HUES64 (cell line): ENCODE results near the gene PPFIA1.

Experiments
- H3K27ac ChIP-seq: 2 replicates; pipeline ENCODE4 v1.7.0; 2013; ENCODE audit warnings: low read depth, low read length, inconsistent platforms
- H3K27me3 ChIP-seq: 2 replicates; pipeline ENCODE4 v1.6.1; 2013; ENCODE audit warnings: mild to moderate bottlenecking, low read length; ENCODE audit not compliant: insufficient read depth
- H3K36me3 ChIP-seq: 2 replicates; pipeline ENCODE4 v1.6.1; 2013; ENCODE audit warnings: mild to moderate bottlenecking, low read length; ENCODE audit not compliant: insufficient read depth
- H3K4me1 ChIP-seq: 2 replicates; pipeline ENCODE4 v1.6.1; 2013; ENCODE audit warnings: mild to moderate bottlenecking, low read length, moderate library complexity; ENCODE audit not compliant: insufficient read depth
- H3K4me3 ChIP-seq: 2 replicates; pipeline ENCODE4 v1.5.1; 2013; ENCODE audit warnings: mild to moderate bottlenecking, low read length, moderate library complexity
- H3K9ac ChIP-seq: 2 replicates; pipeline ENCODE4 v1.6.1; 2013; ENCODE audit warnings: mild to moderate bottlenecking, low read depth, low read length
- H3K9me3 ChIP-seq: 2 replicates; pipeline ENCODE4 v1.6.1; 2013; ENCODE audit warnings: low read depth, low read length; ENCODE audit not compliant: insufficient read depth
- WGBS: fragments of 150-250, 120-280 bp; methylation state at CpG from one replicate; pipeline ENCODE4 v1.1.7; 2013; ENCODE audit warnings: missing lambda C conversion rate; 5-methylcytosine and 5-hydroxymethylcytosine counted together

PPFIA1 gene

GRCh38 chr11:70339066-70339465 is 68.6 kb downstream of the PPFIA1 start:
- no peak overlapping the region for H3K9ac ChIP-seq
- H3K9me3 ChIP-seq: no peaks in the 10 kb centered on the region
- H3K4me1 ChIP-seq: no peaks in the 10 kb centered on the region
- no peak overlapping the region for H3K27ac ChIP-seq
- no peak overlapping the region for H3K4me3 ChIP-seq
- H3K27me3 ChIP-seq: no peaks in the 10 kb centered on the region
- H3K36me3 ChIP-seq: peaks cover 91% of the 10 kb centered on the region
- WGBS: 94% methylated on average over 8 of the region's 8 CpGs

- H3K9me3 ChIP-seq: no peaks in the 10 kb centered on the region
- H3K27me3 ChIP-seq: no peaks in the 10 kb centered on the region
- no peak overlapping the region for H3K27ac ChIP-seq
- H3K36me3 ChIP-seq: peaks cover 87% of the 10 kb centered on the region
- no peak overlapping the region for H3K9ac ChIP-seq
- H3K4me3 ChIP-seq: no peak overlapping the region
- no peaks in the 10 kb centered on the region for H3K4me1 ChIP-seq
- WGBS: 88% methylated on average over 15 of the region's 15 CpGs
Measured at GRCh38 chr11:70341881-70342429, 71.5 kb downstream of the PPFIA1 start.

- Histone ChIP-seq H3K4me1 (no peaks in the 10 kb centered on the region), H3K27me3 (no peaks in the 10 kb centered on the region), H3K9ac (no peak overlapping the region), H3K27ac (no peak overlapping the region), H3K36me3 (peaks cover 86% of the 10 kb centered on the region), H3K4me3 (no peak overlapping the region), H3K9me3 (no peaks in the 10 kb centered on the region)
- 96% methylated on average over 11 of the region's 11 CpGs for WGBS
Measured at GRCh38 chr11:70343636-70344035, 73.1 kb downstream of the PPFIA1 start.

DNA sequence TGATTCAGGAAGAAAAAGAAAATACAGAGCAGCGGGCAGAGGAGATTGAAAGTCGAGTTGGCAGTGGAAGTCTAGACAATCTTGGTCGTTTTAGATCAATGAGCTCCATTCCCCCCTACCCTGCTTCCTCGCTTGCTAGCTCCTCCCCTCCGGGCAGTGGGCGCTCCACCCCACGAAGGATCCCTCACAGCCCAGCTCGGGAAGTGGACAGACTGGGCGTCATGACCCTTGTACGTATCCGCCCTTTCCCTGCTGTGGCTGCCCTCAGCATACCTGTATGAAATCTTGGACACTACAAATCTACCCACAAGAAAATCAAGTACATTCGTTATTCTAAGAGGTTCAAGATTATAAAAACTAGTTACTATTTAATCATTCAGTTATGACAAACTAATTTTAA is 77.7 kb downstream of the PPFIA1 start:
- Histone ChIP-seq H3K9ac (no peak overlapping the region), H3K36me3 (peaks cover 91% of the 10 kb centered on the region)
- 96% methylated on average over 11 of the region's 12 CpGs for WGBS

DNA sequence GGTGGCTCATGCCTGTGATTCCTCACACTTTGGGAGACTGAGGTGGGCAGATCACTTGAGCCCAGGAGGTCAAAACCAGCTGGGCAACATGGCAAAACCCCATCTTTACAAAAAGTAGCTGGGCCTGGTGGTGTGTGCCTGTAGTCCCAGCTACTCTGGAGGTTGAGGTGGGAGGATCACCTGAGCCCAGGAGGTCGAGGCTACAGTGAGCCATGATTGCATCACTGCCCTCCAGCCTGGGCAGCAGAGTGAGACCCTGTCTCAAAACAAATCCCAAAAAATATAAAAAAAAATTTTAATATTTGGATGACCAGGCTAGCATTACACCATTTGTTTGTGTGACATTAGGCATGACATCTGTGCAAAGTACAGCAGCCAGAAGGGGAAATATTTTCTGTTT is 78.1 kb downstream of the PPFIA1 start:
- no peaks in the 10 kb centered on the region for H3K27me3 ChIP-seq
- no peaks in the 10 kb centered on the region for H3K9me3 ChIP-seq
- no peak overlapping the region for H3K4me3 ChIP-seq
- H3K4me1 ChIP-seq: no peaks in the 10 kb centered on the region
- 70% methylated on average over 1 of the region's 1 CpG for WGBS
- no peak overlapping the region for H3K27ac ChIP-seq
- no peak overlapping the region for H3K9ac ChIP-seq
- peaks cover 91% of the 10 kb centered on the region for H3K36me3 ChIP-seq

More for the DNA sequence above, 77.7 kb downstream of the PPFIA1 start:
- H3K27ac ChIP-seq: no peak overlapping the region
- H3K27me3 ChIP-seq: no peaks in the 10 kb centered on the region
- H3K4me1 ChIP-seq: no peaks in the 10 kb centered on the region
- no peaks in the 10 kb centered on the region for H3K9me3 ChIP-seq
- no peak overlapping the region for H3K4me3 ChIP-seq

DNA sequence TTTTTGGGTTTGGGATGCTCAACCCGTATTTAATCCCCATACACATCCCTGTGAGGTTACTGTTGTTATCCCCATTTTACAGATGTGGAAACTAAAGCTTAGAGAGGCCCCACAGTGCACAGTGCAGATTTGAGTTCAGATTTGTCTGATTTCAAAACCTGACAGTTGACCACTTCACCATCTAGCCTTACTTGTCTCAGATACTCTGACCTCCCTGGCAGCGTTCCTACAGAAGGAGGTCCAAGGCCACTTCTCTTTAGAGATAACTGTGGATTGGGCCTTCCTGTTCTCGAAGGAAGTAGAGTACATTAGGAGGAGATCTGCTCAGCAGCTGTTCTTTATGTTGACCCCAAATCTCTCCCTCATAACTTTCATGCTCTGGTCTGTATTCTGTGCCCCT is 81.2 kb downstream of the PPFIA1 start:
- Histone ChIP-seq H3K36me3 (peaks cover 95% of the 10 kb centered on the region), H3K9me3 (no peaks in the 10 kb centered on the region), H3K27ac (no peak overlapping the region), H3K4me1 (no peaks in the 10 kb centered on the region), H3K27me3 (no peaks in the 10 kb centered on the region), H3K4me3 (no peak overlapping the region), H3K9ac (no peak overlapping the region)
- 98% methylated on average over 3 of the region's 3 CpGs for WGBS

GRCh38 chr11:70352100-70352499 is 81.6 kb downstream of the PPFIA1 start:
- 100% methylated on average over 1 of the region's 1 CpG for WGBS
- Histone ChIP-seq H3K27me3 (no peaks in the 10 kb centered on the region), H3K36me3 (peaks cover 95% of the 10 kb centered on the region), H3K4me3 (no peak overlapping the region), H3K9me3 (no peaks in the 10 kb centered on the region), H3K27ac (no peak overlapping the region), H3K9ac (no peak overlapping the region), H3K4me1 (no peaks in the 10 kb centered on the region)

GRCh38 chr11:70352601-70353000 is 82.1 kb downstream of the PPFIA1 start:
- Histone ChIP-seq H3K27ac (no peak overlapping the region), H3K9me3 (no peaks in the 10 kb centered on the region), H3K36me3 (peaks cover 92% of the 10 kb centered on the region), H3K4me1 (no peaks in the 10 kb centered on the region), H3K27me3 (no peaks in the 10 kb centered on the region), H3K9ac (no peak overlapping the region), H3K4me3 (no peak overlapping the region)
- 93% methylated on average over 19 of the region's 19 CpGs for WGBS

- Histone ChIP-seq H3K9me3 (no peaks in the 10 kb centered on the region), H3K36me3 (peaks cover 94% of the 10 kb centered on the region), H3K27me3 (no peaks in the 10 kb centered on the region), H3K27ac (no peak overlapping the region), H3K4me1 (no peaks in the 10 kb centered on the region), H3K4me3 (no peak overlapping the region), H3K9ac (no peak overlapping the region)
- WGBS: 100% methylated on average over 2 of the region's 2 CpGs
Measured at GRCh38 chr11:70353329-70353728, 82.8 kb downstream of the PPFIA1 start.

DNA sequence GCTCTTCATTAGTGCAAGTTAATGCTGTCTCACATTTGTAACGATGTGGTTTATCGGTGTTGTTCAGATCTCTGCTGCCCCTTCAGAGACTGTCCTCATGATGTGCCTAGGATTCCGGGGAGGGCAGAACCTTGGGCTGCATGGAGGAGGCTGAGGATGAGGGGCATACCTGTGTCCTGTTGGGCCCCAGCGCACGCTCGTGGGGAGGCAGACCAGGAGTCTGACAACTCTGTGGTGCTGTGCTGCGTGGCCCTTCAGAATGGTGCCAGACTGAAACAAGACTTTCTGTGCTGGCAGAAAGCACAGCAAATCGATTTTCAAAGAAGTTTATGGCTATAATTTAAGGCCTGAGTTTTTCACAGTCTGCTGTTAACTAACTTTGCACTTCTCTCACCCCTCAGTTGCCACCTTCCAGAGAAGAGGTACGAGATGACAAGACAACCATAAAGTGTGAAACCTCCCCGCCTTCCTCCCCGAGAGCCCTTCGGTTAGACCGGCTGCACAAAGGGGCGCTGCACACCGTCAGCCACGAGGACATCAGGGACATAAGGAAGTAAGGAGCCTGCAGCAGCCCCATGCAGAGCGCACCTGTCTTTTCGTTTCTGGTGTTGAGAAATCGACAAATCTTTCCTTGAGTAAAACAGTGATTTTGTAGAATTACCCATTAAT is 83.5 kb downstream of the PPFIA1 start:
- no peak overlapping the region for H3K27ac ChIP-seq
- 96% methylated on average over 19 of the region's 19 CpGs for WGBS
- H3K27me3 ChIP-seq: no peaks in the 10 kb centered on the region
- peaks cover 94% of the 10 kb centered on the region for H3K36me3 ChIP-seq
- no peaks in the 10 kb centered on the region for H3K4me1 ChIP-seq
- no peak overlapping the region for H3K9ac ChIP-seq
- H3K9me3 ChIP-seq: no peaks in the 10 kb centered on the region
- H3K4me3 ChIP-seq: no peak overlapping the region

DNA sequence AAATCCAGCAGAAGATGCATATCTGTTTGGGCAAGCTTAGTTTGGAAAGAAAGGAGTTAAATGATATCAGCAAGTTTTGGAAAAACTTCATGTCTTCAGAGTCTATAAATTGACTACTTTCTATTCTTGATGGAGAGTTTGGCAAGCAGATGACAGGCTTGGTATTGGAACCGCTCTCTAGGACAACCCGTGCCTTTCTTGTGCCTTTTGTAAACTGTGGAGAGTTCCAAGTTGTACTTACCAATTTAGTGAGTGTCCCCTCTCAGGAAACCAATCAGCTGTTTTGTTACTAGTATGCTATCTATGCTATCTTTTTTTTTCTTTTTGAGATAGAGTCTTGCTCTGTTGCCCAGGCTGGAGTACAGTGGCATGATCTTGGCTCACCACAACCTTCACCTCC is 84.1 kb downstream of the PPFIA1 start:
- Histone ChIP-seq H3K9me3 (no peaks in the 10 kb centered on the region), H3K27ac (no peak overlapping the region), H3K4me1 (no peaks in the 10 kb centered on the region), H3K4me3 (no peak overlapping the region), H3K27me3 (no peaks in the 10 kb centered on the region), H3K36me3 (peaks cover 94% of the 10 kb centered on the region), H3K9ac (no peak overlapping the region)
- WGBS: 94% methylated on average over 2 of the region's 2 CpGs

- Histone ChIP-seq H3K4me1 (no peaks in the 10 kb centered on the region), H3K9me3 (no peaks in the 10 kb centered on the region), H3K27ac (no peak overlapping the region), H3K9ac (no peak overlapping the region), H3K4me3 (no peak overlapping the region), H3K36me3 (peaks cover 96% of the 10 kb centered on the region), H3K27me3 (no peaks in the 10 kb centered on the region)
- 96% methylated on average over 11 of the region's 11 CpGs for WGBS
Measured at GRCh38 chr11:70358753-70359152, 88.3 kb downstream of the PPFIA1 start.
